Kidney tubule cell (primary cell): ENCODE measurements around the gene CXCL12.
A peak's percentile ranks its signal among the peaks of the same experiment; 100 is the strongest.

Experiments
- DNase-seq: peaks from one replicate; pipeline ENCODE4 v3.0.0-alpha.2; 2018; ENCODE audit warnings: low spot score

CXCL12 gene

DNA sequence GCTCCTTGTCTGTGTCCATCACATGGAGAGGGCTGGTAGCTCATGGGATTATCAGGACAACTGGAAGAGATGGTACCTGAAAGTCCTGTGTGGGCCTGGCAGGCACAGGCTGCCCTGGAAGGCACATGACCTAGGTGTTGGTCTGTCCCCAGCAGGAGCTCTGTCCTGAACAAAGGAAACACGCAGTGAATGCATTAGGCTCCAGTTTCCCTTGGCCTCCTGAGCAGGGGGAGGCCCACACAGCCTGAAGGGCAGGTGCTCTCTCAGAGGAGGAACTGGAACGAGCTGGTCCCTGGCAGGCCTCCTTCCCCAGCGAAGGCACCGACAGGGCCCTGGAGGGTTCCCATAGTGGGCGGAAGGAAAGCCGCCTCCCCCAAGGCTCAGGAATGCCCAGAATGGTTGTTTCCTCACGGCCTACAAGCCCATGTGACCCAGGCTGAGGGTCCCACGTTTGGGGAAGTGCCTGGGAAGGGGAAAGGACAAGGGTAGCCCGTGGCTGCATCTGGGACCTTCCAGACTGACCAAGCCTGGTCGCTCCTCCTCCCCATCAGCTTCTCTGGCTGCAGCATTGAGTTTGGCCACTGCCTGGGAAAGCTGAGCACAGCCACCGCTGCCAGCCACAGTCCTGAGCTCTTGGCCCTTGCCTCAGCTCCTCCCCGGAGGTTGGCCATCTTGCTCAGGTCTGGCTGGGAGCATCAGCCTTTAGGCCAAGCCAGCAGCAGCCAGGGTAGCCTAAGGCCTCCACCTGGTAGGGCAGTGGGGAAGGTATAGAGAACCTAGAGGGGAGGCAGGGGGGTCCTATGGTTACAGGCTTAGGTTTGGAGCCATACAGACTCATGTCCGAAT is 21.8 kb downstream of the CXCL12 start:
- DNase-seq, result no peak

DNA sequence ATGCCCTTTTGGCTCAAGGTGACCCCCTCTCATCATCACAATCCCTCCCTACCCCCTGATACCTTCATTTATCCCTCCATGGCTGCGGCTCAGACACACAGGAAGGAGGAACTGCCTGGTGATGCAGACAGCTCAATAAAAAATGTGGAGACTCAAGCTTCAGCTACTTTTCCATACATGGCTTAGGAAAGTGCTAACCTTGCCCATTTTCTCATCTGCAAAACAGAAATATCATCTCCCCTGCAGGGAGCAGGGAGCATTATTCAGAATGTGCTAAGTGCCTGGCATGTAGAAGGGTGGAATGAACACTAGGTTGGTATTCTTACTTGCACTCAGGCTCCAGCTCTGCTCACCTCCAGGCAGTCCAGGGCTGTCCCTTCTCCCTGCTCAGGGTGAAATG is 23.8 kb downstream of the CXCL12 start:
- DNase-seq, result no peak

DNA sequence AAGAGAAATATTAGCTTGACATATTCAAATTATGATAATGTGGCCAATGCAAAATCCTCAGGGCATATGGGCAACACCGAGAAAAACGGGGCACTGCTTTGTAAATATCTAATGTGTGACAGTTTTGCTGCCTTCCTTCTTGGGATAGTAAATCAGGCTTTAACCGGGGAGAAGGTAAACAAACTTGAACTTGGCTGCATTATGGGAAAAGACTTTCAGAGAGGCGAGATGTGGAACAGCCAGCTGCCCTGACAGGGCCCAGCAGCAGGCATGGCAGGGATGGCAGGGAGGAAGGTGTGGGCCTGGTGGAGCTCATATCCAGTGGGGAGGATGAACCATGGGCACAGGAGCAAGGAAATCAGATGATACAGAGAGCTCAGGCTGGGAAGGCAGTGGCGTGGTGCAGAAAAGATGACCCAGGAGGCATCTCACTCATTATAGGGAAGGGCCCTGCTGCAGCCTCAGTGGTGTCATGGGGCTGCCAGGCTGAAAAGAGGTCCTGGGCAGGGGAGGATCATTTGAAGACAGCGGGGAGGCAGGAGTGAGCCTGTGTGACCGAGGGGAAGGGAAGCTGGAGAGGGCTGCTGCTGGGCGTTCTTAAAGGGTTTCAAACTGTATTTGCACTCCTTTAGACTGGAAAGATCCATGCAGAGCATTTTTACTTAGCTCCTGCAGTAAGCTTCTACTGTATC is 26.7 kb downstream of the CXCL12 start:
- no peak for DNase-seq

DNA sequence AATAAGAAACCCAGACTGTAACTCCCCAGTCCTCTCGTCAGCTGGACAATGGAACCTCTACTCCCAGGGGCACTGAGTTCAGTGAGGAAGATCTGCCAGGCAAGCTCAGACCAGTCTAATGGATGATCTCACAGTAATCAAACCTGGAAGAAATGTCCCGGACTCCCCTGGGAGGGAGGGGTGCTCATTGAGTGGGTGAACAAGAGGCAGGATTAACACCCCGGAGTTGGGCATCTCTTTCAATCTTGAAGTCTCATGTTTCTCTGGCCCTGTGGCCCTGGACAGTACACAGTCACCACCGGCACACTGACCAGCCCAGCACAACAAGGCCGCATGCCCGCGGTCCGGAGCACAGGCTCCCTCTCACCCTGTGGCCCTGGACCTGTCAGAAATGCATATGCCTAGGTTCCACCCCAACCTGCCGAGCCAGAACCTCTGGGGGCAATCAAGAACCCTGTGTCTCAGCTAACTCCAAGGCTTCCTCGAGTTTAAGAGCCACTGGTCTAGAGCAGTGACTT is 27.8 kb downstream of the CXCL12 start:
- DNase-seq, result no peak

DNA sequence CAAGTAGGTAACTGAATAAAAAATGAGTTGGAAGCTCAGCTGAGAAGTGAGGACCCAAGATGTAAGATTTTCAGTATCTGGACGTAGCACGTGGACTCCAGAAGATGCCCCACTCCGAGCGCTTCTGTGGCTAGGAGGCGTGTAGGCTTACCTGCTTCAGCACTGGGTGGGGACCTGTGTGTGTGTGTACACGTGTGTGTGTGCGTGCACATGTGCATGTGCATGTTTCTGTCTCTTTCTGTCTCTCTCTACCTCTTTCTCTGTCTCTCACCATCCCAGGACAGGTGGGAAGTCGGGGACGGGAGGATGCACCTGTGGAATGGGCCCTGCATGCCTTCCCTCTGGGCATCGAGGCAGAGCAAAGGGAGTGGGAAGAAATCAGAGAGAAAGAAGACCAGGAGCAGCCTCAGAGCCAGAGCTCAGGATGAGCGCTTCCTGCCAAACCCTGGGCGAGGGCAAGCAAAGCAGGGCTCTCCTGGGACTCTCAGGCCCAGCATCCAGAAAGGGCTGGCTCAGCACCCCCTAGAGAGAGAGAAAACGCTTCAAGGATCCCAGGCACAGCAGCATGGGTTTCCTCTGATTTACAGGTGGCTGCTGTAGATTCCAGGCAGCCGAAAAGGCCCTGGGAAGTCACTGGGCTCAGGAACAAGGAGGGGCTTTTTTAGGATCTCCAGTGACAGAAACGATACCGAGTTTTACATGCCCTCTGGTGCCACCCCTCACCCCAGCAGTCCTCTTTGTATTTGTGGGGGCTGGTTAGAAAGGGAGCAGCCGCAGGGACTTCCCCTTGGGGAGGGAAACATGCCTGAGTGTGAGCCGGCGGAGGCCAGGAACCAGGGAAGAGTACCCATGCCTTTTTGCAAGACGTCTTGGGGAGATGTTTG is 28.5 kb downstream of the CXCL12 start:
- DNase-seq, result no peak

DNA sequence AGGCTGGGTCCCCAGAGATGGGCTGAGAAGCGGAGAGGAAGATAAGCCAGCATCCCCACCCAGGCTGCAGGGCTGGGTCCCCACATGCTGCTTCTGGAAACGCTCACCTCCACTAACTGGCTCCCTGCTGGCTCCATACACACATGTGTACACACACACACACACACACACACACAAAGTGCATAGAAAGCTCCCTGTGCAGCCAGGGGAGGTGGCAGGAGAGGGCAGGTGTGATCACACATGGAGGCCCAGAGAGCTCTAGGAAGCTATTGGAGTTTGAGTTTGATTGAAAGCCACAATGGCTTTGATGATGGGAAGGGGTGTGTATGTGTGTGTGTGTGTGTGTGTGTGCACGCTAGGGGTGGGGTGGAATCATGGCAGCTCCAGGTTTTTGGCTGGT is 29.3 kb downstream of the CXCL12 start:
- DNase-seq, result no peak

DNA sequence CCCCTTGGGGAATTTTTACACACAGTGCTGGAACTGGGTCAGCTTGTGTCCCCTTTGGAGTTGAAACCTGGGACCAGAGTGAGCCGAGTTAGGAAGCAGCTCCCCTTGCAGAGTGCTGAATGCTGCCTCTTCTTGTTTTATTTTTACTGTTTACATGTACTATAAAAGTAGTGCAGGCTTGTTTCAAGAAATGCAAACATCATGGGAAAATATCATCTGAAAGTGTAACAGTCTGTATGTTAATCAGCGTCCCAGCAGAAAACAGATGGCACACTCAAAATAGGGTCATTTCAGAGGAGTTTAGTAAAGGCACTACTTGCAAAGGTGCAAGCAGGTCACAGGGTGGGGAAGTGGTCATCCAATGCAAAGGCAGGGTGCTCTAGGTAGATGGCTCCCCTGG is 30.1 kb downstream of the CXCL12 start:
- no peak for DNase-seq

DNA sequence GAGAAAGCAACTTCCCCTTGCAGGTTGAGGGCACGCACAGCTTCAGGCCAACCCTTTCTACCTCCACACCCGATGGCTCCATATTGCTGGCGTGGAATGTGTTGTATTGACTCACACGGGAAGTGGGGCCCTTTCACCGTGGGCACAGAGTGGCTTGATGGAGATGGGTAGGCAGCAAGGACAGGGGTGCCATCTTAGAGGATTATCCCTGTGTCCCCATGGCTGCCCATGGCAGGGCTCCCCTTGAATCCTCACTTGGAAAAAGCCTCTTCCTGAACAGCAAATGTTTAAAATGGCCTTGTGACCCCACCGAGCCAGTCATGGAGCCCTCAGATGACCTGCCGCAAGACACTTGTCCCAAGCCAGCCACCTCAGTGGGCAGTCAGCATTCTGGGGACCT is 31.2 kb downstream of the CXCL12 start:
- DNase-seq, result no peak

DNA sequence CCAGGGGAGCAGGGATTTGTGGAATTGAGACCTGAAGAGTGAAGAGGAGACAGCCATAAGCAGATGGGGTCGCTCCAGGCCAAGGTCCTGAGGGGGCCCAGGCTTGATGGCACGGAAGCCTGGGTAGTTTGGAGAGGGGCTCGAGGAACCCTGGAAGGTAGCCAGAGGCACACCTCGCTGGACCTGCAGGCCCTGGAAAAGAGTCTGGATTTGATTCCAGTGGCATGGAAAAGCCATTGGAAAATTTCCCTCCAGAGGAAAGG is 31.8 kb downstream of the CXCL12 start:
- DNase-seq, result no peak

DNA sequence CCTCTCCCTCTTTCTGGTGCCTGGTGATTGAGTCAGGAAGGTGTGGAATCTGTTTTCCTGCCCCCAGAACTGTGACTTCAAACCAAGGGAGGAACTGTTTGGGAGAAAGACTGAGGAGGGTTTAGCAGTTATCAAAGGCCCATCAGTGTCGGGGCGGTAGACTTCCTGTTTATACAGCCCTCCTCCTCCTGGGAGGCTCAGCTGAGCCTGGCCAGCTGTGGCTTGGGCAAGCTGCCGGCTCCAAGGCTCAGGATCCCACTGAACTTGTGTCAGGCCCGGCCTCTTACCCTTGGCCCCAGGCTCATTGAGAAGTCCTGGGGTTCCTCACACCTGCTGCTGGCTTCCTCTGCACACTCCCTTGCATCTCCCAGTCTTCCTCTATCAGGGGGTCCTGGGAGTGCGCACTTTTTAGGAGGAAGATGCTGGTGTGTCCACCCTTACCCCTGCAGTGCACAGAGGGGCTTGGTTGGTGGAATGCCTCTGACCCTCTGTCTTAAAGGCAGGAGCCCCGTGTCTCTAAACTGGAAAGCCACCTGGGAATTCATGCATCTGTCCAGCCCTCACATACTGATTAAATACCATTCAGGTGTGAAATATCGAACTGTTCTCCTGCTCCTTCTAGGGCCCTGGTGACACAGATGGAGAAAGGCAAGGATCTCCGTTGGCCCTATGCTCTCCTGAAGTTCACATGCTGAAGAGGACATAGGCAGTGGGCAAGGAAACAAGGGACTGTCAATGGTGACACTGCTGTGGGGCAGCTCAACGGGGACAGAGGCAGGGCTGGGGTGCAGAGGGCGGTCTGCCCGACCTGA is 32.4 kb downstream of the CXCL12 start:
- no peak for DNase-seq

DNA sequence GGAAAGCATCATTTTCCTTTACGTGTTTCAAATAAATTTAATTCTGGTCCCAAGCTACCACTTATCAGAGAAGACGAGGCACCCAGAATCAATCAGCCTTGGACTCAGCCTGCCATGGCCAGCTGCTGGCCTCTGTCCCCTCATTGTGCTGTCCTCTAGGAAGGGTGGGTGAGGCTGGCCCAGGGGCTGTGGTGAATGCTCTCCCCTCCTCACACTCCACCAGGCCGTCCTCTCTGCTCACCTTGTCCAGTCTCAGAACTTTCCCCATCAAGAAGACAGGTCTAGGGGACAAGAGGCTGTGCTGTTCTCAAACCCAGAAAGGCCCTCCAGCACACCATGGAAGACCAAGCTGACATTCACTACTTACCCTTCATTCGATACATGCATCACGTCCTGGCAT is 36.4 kb downstream of the CXCL12 start:
- DNase-seq, result no peak

DNA sequence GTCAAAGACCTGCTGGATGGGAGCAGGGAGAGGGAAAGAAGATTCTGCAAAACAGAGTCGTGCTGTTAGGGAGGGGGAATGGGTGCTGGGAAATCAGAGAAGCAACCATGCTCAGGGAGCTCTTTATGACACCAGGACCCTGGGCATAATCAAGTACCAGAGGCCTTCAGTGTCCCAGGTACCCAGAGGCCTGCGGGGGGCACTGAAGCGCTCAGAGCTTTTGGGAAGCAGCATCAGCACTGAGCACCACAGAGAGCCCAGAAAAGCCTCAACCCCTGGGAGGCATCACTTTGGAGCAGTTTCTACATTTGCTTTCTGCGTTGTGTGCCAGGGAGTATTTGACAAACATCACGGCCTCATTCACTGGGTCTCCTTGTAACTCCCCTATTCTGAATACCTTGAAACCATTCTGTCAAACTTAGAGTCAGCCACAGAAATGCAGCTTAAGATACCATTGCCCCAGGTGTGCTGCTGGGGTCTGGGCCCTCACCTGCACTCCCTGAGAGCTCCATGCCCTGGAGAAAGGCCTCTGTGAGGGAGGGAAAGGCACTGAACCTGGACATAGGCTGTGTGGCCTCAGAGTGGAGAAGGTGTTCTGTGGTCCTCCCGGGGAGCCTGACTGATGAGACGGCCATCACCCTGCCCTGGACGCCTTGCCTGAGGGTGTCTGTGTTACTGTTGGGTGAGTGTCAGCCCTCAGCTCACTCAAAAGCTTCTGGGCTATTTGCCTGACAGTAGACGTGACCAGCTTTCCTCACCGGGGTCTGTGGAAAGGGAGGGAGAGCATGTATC is 37.1 kb downstream of the CXCL12 start:
- DNase-seq, result no peak

DNA sequence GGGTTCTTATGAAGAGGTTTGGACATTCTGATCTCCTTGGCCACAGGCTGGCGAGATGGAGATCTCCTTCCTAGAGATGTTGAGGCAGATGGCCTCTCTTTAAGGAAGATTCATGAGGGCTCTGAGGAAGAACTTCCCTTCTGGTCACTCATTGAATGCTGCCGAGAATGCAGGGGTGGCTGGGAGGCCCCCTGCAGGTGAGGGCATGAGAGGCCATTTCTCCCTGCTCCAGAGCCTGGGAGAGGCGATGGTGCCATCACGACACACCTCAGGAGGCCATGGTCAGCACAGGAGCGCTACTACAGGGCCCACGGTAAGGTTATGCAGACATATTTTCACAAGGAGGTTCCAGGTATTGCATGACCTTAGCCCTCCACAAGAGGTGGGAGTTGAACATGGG is 40.2 kb downstream of the CXCL12 start:
- no peak for DNase-seq

DNA sequence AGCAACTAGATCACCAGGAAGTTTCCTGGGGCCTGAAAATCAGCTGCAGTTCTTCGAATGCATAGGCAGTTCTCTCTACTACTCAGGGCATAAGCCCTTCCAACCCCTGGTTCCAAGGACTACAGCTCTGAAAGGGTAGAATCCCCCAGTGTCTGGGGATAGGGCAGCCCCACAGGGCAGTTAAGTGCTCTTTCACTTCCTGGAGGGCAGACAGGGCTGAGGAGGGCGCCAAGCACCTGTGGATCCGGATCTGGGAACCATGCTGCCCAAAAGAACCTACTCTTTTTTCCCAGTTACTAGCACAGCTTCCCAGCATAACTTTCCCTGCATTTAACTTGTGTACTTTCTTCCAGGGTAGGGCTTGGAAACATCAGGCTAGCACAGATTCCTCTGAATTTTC is 41.1 kb downstream of the CXCL12 start:
- no peak for DNase-seq

DNA sequence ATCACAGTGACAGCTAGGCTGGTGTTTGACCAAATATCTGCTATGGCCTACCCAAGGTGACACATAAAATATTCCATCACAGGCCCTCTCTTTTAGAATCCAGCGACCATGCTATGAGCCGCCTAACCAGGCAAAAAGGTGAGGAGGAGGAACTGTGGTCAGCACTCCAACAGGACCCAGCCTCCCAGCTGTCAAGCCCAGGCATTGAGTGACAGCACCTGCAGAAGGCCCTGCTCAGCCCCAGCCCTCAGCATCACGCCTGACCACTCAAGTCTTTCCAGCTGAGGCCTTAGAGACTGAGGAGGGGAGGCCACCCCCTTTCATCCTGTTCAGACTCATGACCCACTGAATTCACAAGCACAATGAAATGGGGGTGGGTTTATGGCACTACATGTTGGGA is 43.0 kb downstream of the CXCL12 start:
- DNase-seq, result no peak

DNA sequence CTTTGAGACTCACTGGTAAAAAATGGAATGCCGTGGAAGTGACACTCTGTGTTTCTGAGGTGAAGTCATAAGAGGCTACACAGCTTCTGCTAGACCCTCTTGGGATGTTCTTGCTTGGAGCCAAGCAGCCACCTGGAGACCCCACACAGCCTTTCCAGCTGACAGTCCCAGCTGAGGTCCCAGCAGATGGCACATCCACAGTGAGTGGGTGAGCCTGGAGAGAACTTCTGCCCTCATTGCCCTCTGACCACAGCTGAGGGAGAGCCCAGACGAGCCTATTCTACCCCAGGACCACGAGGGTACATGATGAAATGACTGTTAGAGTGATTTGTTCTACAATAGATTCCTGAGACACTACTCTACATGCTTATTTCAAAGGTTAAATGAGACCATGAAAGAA is 44.3 kb downstream of the CXCL12 start:
- no peak for DNase-seq

DNA sequence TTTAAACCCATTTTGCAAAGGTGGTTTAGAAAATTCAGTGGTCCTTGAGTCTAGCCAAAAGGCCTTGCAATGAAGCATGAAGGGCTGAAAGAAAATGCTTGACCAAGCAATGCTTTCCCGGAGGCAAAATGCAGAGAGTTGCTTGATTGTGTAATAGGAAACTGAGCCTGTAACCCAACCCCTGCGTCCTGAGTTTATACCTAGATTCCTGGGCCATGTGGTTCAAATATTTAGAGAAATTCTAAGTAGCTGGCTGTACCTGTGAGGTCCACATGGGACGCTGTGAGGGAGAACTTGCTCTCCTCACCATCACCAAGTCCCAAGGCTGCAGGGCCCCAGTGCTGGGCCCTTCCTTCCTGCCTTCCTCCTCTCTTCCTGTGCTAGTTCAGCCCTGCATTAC is 45.7 kb downstream of the CXCL12 start:
- peak; percentile 50 for DNase-seq

DNA sequence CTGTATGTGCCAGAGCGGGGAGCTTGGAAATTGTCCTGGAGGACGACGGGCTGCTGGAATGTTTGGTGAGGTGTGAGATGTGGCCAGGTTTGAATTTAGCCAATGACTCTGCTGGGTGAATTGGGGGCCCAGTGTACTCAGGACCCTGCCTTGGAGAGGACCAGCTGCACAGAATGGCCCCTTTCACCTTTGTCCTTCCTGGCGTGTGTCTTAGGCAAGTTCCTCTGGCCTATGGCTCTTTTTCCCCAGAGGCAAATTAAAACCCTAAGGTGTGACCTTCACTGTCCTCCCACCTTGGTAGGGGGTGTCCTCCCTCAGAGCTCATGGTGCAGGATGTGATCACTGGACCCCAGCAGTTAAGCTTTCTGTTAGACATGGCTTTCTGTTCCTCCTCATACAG is 47.8 kb downstream of the CXCL12 start:
- DNase-seq, result no peak

DNA sequence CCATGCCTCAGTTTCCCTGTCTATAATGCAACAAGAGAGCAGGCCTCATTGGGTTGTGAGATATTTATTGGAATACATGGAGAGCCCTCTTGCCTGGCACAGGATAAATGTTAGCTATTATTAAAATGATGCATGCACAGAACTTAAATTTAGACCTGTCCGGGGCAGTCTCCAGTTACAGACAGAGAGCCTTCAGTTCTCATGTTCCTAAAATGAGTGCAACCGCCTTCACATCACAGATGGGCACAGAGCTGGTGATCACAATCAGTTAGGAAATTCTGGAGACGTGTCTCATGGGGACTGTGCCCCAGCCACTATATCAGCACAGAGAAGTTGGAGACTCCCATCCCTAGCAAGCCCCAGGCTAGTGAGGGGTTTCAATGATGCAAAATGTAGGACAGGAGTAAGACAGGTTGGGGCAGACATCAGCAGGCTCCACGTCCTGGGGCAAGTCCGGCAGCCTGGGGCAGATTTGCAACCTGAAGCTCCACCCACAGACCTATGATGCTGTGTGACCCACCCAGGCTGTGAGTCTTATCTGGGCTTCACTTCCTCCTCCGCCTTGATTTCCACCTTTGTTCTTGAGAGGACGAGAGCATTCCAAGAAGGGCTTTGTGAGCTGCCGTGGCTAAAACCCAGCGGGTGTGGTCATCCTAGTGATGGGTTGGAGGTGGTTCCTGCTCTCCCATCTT is 49.4 kb downstream of the CXCL12 start:
- DNase-seq, result no peak

DNA sequence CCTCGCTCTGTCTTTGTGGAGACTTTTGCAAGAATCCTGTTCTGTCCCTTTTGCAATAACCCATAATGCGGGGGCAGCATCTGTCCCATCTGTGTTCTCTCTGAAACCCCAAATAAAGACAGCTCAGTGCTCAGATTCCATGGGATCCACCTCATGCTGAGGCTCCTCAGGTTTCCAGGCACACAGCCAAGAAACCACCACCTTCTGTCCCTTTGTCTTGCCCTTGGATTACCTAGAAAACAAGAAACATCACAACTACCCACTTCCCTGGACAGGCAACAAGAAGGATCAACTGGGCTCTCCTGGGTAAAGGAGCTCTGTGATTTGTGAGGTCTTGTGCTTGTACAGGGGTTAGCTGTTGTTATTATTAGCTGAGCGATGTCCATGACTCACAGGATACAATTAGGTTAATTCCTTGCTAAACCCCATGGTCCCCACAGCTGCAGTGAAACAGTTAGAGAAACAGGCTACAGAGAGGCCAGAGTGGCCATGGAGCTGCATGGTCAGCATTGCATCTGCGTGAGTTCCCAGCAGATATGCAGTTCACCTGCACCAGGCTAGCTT is 50.2 kb downstream of the CXCL12 start:
- peak; percentile 12 for DNase-seq
